OCI-LY1 (cell line): ENCODE measurements around the gene UXT.

Experiments used
- CTCF ChIP-seq: fragments of 200-600 bp; sonication (generic), shearing (Covaris generic); IDR thresholded peaks from 2 replicates; pipeline ENCODE4 v1.5.1; 2017; ENCODE audit warnings: mild to moderate bottlenecking, antibody characterized with exemption, low read length, moderate library complexity, mixed read lengths
- EZH2 ChIP-seq: fragments of 200-600 bp; sonication (generic), shearing (Covaris generic); IDR thresholded peaks from 2 replicates; pipeline ENCODE4 v1.8.0; 2017; ENCODE audit warnings: borderline replicate concordance, mixed run types, mild to moderate bottlenecking, antibody characterized with exemption, low read length, moderate library complexity, mixed read lengths

- TF ChIP-seq CTCF (no peak), EZH2 (no peak)
These were observed 51.9 kb downstream of the UXT start for GRCh38 chrX:47607091-47607490.
